Measurements from ENCODE around the gene PDLIM1. TPM values are rescaled to one million over a fixed set of nuclear protein-coding genes. Genes with fewer than 3 reads are reported as not detected.

The PDLIM1 gene
- total and polyA plus RNA-seq, 10 of the 15 experiments (the other 5 are each of a cell fraction or from before 2014, with no cell fraction given): 95.7 to 714 (median 309) TPM

- TF ChIP-seq ZZZ3 (IDR thresholded peaks at IDR 0.05; ENCODE audit: control insufficient read depth, insufficient read length, low read depth): no peak
- TF ChIP-seq IKZF2 (IDR thresholded peaks at IDR 0.05): no peak
- TF ChIP-seq ZBTB33 (IDR thresholded peaks at IDR 0.05): no peak
- TF ChIP-seq E4F1 (IDR thresholded peaks at IDR 0.05; ENCODE audit: borderline replicate concordance, partially characterized antibody): no peak
- TF ChIP-seq ZBTB11 (CRISPR knock-in tag; IDR thresholded peaks at IDR 0.05): no peak
Observed at GRCh38 chr10:95253686-95254085, 37.1 kb downstream of the PDLIM1 start (continued).

Data from GM12878 (cell line).